OCI-LY3 (cell line): ENCODE data around the gene TRIM38.

Experiments
- CTCF ChIP-seq: fragments of 200-600, 300-600 bp; sonication (generic); IDR thresholded peaks from 2 replicates; pipeline ENCODE4 v1.5.1; 2014; ENCODE audit warnings: antibody characterized with exemption, low read length, low read depth
- EZH2phosphoT487 ChIP-seq: fragments of 200-600 bp; shearing (Covaris generic); IDR thresholded peaks from 2 replicates; pipeline ENCODE4 v1.6.1; 2018; ENCODE audit warnings: antibody characterized with exemption, mixed run types, low read depth

DNA sequence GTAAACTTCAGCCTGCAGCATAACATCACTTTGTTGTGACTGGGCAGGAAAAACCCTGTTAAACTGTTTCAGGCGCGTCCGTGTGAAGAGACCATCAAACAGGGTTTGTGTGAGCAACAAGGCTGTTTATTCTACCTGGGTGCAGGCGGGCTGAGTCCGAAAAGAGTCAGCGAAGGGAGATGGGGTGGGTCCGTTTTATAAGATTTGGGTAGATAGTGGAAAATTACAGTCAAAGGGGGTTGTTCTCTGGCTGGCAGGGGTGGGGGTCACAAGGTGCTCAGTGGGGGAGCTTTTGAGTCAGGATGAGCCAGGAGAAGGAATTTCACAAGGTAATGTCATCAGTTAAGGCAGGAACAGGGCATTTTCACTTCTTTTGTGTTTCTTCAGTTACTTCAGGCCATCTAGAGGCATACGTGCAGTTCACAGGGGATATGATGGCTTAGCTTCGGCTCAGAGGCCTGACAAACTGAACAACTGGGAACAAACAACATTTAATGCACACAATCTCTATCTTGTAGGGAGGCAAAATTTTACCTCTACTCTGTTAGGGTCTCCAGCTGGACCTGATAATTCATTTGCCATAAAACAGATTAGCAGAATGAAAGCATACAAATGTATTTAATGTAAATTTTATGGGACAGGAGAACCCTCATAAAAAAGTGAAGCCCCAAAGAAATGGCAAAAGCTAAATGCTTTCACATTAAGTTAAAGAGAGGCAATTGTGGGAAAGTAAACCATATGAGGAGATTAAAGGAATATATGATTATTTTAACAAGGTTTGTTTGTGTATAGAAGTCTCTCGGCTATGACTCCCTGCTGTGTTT is 66.4 kb downstream of the TRIM38 start:
- no peak for TF ChIP-seq CTCF
- TF ChIP-seq EZH2phosphoT487: no peak
